SK-N-SH (cell line): ENCODE results near the gene UPF2. TPM values are rescaled to one million over a fixed set of nuclear protein-coding genes. Genes with fewer than 3 reads are reported as not detected.

Source experiments
- CTCF ChIA-PET: fragments of 300-600, 350-600 bp; formaldehyde crosslinking; extraction: SDS; loops from one replicate; lab custom pipeline; 2021; lab: Yijun Ruan, JAX
- POLR2A ChIA-PET: fragments of 350-600 bp; sonication (Branson Sonifier 250); formaldehyde crosslinking; extraction: SDS; loops from one replicate; lab custom pipeline; 2020; ENCODE audit warnings: antibody characterized with exemption, inconsistent platforms; lab: Yijun Ruan, JAX
- DNase-seq: peaks from one replicate; pipeline ENCODE4 v3.0.0; 2012
- H2AFZ ChIP-seq: fragments of 200-600 bp; sonication (generic); 2 replicates; pipeline ENCODE4 v1.8.1; 2016; ENCODE audit warnings: antibody characterized with exemption, mild to moderate bottlenecking, low read depth
- H3F3A ChIP-seq: fragments of 200-600 bp; sonication (generic); replicated peaks from 2 replicates; pipeline ENCODE3; 2016; ENCODE audit warnings: antibody characterized with exemption, mild to moderate bottlenecking; ENCODE audit not compliant: insufficient read depth
- H3K27ac ChIP-seq, 2 experiments: fragments of 200-500 bp in 1 of 2; fragments of 200-600 bp in 1 of 2; sonication (Bioruptor generic) in 1 of 2; sonication (generic), shearing (Covaris generic) in 1 of 2; 2 replicates each; pipeline versions ENCODE4 v1.5.1 to v1.6.1; 2014 to 2016; ENCODE audit warnings: low read depth in 2 of 2, inconsistent platforms in 1 of 2, low read length in 1 of 2, mild to moderate bottlenecking in 1 of 2, mixed read lengths in 1 of 2
- H3K27me3 ChIP-seq: fragments of 200-600 bp; sonication (generic), shearing (Covaris generic); 2 replicates; pipeline ENCODE4 v1.6.1; 2016; ENCODE audit warnings: mixed run types; ENCODE audit not compliant: insufficient read depth
- H3K36me3 ChIP-seq, 2 experiments: fragments of 200-500 bp in 1 of 2; fragments of 200-600 bp in 1 of 2; sonication (Bioruptor generic) in 1 of 2; sonication (generic) in 1 of 2; replicated peaks in 1 of 2; 2 replicates each; pipeline versions ENCODE3 to v1.5.1; 2014 to 2016; ENCODE audit warnings: low read length in 1 of 2, mild to moderate bottlenecking in 1 of 2; ENCODE audit not compliant: insufficient read depth in 2 of 2, control insufficient read depth in 1 of 2
- H3K4me1 ChIP-seq, 2 experiments: fragments of 200-500 bp in 1 of 2; fragments of 200-600 bp in 1 of 2; sonication (Bioruptor generic) in 1 of 2; sonication (generic), shearing (Covaris generic) in 1 of 2; 2 replicates each; pipeline versions ENCODE4 v1.5.1 to v1.6.1; 2014 to 2016; ENCODE audit warnings: low read depth in 1 of 2, low read length in 1 of 2, mixed run types in 1 of 2; ENCODE audit not compliant: insufficient read depth in 2 of 2, control insufficient read depth in 1 of 2
- H3K4me2 ChIP-seq: fragments of 200-600 bp; sonication (generic), shearing (Covaris generic); 2 replicates; pipeline ENCODE4 v1.6.1; 2017; ENCODE audit warnings: mixed run types
- H3K4me3 ChIP-seq, 2 experiments: fragments of 200-500 bp in 1 of 2; fragments of 200-600 bp in 1 of 2; sonication (Bioruptor generic) in 1 of 2; sonication (generic), shearing (Covaris generic) in 1 of 2; 2 replicates each; pipeline versions ENCODE4 v1.5.1 to v1.8.1; 2014 to 2016; ENCODE audit warnings: low read depth in 2 of 2, inconsistent platforms in 1 of 2, low read length in 1 of 2, mild to moderate bottlenecking in 1 of 2, mixed read lengths in 1 of 2, moderate library complexity in 1 of 2
- H3K79me2 ChIP-seq: fragments of 200-600 bp; sonication (generic); 2 replicates; pipeline ENCODE4 v1.8.1; 2017; ENCODE audit warnings: mild to moderate bottlenecking; ENCODE audit not compliant: insufficient read depth
- H3K9ac ChIP-seq: fragments of 200-600 bp; sonication (generic); 2 replicates; pipeline ENCODE4 v1.6.1; 2017; ENCODE audit warnings: mixed run types
- H3K9me2 ChIP-seq: fragments of 200-600 bp; sonication (generic); 2 replicates; pipeline ENCODE4 v1.6.1; 2017; ENCODE audit warnings: mixed run types
- H3K9me3 ChIP-seq: fragments of 200-600 bp; sonication (generic); 2 replicates; pipeline ENCODE4 v1.6.1; 2017; ENCODE audit warnings: mixed run types, mild to moderate bottlenecking, moderate library complexity
- H4K20me1 ChIP-seq: fragments of 200-600 bp; sonication (generic); 2 replicates; pipeline ENCODE4 v1.6.1; 2017; ENCODE audit warnings: mild to moderate bottlenecking, mixed run types; ENCODE audit not compliant: insufficient read depth
- CTCF ChIP-seq: fragments of 200-600 bp; sonication (generic); IDR thresholded peaks from 2 replicates; pipeline ENCODE4 v1.6.1; 2017; ENCODE audit warnings: antibody characterized with exemption, mild to moderate bottlenecking, moderate library complexity
- EP300 ChIP-seq, 2 experiments: IDR thresholded peaks; 2 replicates each; pipeline versions ENCODE4 v1.4.0 to v1.6.1; 2012; ENCODE audit warnings: borderline replicate concordance in 1 of 2, low read depth in 1 of 2, low read length in 1 of 2
- FOSL2 ChIP-seq: IDR thresholded peaks from 2 replicates; pipeline ENCODE4 v1.4.0; 2012; ENCODE audit warnings: low read depth, mild to moderate bottlenecking, moderate library complexity, borderline replicate concordance
- GABPA ChIP-seq: IDR thresholded peaks from 2 replicates; pipeline ENCODE4 v1.4.0; 2012; ENCODE audit warnings: low read depth, mild to moderate bottlenecking
- GATA2 ChIP-seq: sonication (generic); formaldehyde crosslinking; IDR thresholded peaks from 2 replicates; pipeline ENCODE4 v1.5.0; 2020; ENCODE audit warnings: mild to moderate bottlenecking, missing genetic modification reagents
- JUND ChIP-seq: IDR thresholded peaks from 2 replicates; pipeline ENCODE4 v1.4.0; 2012
- MEF2A ChIP-seq: IDR thresholded peaks from 2 replicates; pipeline ENCODE4 v1.4.0; 2012; ENCODE audit warnings: low read depth, borderline replicate concordance
- NRF1 ChIP-seq: IDR thresholded peaks from 2 replicates; pipeline ENCODE4 v1.6.1; 2012; ENCODE audit warnings: low read depth, mild to moderate bottlenecking, low read length
- PBX3 ChIP-seq: IDR thresholded peaks from 2 replicates; pipeline ENCODE4; 2012
- POLR2AphosphoS5 ChIP-seq: IDR thresholded peaks from 2 replicates; pipeline ENCODE4 v1.6.1; 2012; ENCODE audit warnings: low read depth, low read length
- RAD21 ChIP-seq: IDR thresholded peaks from 2 replicates; pipeline ENCODE4 v1.6.1; 2012; ENCODE audit warnings: mild to moderate bottlenecking, low read length
- RXRA ChIP-seq: IDR thresholded peaks from 2 replicates; pipeline ENCODE4 v1.4.0; 2012; ENCODE audit warnings: low read depth, mild to moderate bottlenecking, borderline replicate concordance
- SIN3A ChIP-seq: IDR thresholded peaks from 2 replicates; pipeline ENCODE4 v1.6.1; 2012; ENCODE audit warnings: low read depth, mild to moderate bottlenecking, low read length, moderate library complexity, borderline replicate concordance
- TCF12 ChIP-seq: IDR thresholded peaks from 2 replicates; pipeline ENCODE4 v1.4.0; 2012
- TEAD4 ChIP-seq: IDR thresholded peaks from 2 replicates; pipeline ENCODE4 v1.4.0; 2012; ENCODE audit warnings: mild to moderate bottlenecking, borderline replicate concordance; ENCODE audit not compliant: insufficient read depth
- WGBS: methylation state at CpG from one replicate; pipeline ENCODE4 v1.1.6; 2017; ENCODE audit warnings: low lambda C conversion rate; 5-methylcytosine and 5-hydroxymethylcytosine counted together
- polyA plus RNA-seq, 3 experiments: library from polyadenylated mRNA; depleted of rRNA; stranded (reverse); fragments of >200 nt; gene quantifications; 2 replicates each; pipeline ENCODE4 v1.2.3, GENCODE V29; 2012

UPF2 gene
- polyA plus RNA-seq, 1 of the 3 experiments (the other 2 are of a cell fraction) = 4.7 TPM

GRCh38 chr10:12018438-12019282 is 23.9 kb downstream of the UPF2 start:
- no peak for TF ChIP-seq RAD21
- TF ChIP-seq TEAD4 = peak; percentile 63
- peak; percentile 93 for TF ChIP-seq TCF12
- TF ChIP-seq GATA2 (CRISPR knock-in tag) = no peak
- peak; percentile 64; the same call in 1 of the 2 replicates for TF ChIP-seq JUND
- TF ChIP-seq EP300 (IDR thresholded peaks at IDR 0.05; ENCODE audit: borderline replicate concordance in 1 of 2, low read depth in 1 of 2, low read length in 1 of 2) = peak in 1 of 2 experiments; percentile 61; a peak in 3 of 4 replicates
- peak; percentile 42; the same call in 1 of the 2 replicates for TF ChIP-seq POLR2AphosphoS5
- TF ChIP-seq FOSL2 = peak; percentile 32; the same call in 1 of the 2 replicates
- TF ChIP-seq CTCF = no peak
- no peak for TF ChIP-seq NRF1
- 0 out of 2 replicates have a peak, but pooled peaks have one; percentile 9 for TF ChIP-seq RXRA
- peak; percentile 80 for TF ChIP-seq PBX3
- no peak for TF ChIP-seq GABPA
- TF ChIP-seq SIN3A = no peak
- no peak for TF ChIP-seq MEF2A
- Histone ChIP-seq H3K4me3 (no peak overlapping the region), H3K27ac (peak overlapping the region; percentile 4 to 39; a peak in 3 of 4 replicates), H4K20me1 (peaks cover 3% of the 10 kb centered on the region; the same call in 1 of the 2 replicates), H3K27me3 (no peaks in the 10 kb centered on the region), H3K9ac (no peak overlapping the region), H3K4me1 (peaks cover 0 to 11% of the 10 kb centered on the region in 2 experiments; a peak in 1 of 4 replicates), H3K36me3 (peaks cover 3 to 19% of the 10 kb centered on the region in 2 experiments), H2AFZ (no peak overlapping the region), H3K9me3 (no peaks in the 10 kb centered on the region), H3K79me2 (peaks cover 94% of the 10 kb centered on the region), H3K9me2 (no peaks in the 10 kb centered on the region), H3K4me2 (no peak overlapping the region), H3F3A (peaks cover 10% of the 10 kb centered on the region)
- POLR2A ChIA-PET = no interaction called here
- DNase-seq = no peak
- 85% methylated on average over 6 of the region's 6 CpGs for WGBS
- CTCF ChIA-PET = no interaction called here
